ENCODE data around the gene VPS41. TPM values are rescaled to one million over a fixed set of nuclear protein-coding genes. Genes with fewer than 3 reads are reported as not detected.

Gene VPS41
- total RNA-seq, 1 donor from 2014 or later: 56.2 TPM

- Histone ChIP-seq H3K27me3 (ENCODE audit: control insufficient read depth, insufficient read depth, low read length) (no peaks in the 10 kb centered on the region), H3K36me3 (ENCODE audit: control insufficient read depth, insufficient read depth, low read length) (no peaks in the 10 kb centered on the region), H3K4me3 (ENCODE audit: low read depth, low read length) (no peak overlapping the region)
- no peak for DNase-seq (ENCODE audit: low read depth)
- no peak for TF ChIP-seq CTCF (IDR thresholded peaks at IDR 0.05; ENCODE audit: insufficient read depth, low read length, poor library complexity, severe bottlenecking)
These were observed 11.7 kb upstream of the VPS41 start for GRCh38 chr7:38920731-38921130.

GRCh38 chr7:38916396-38916795 lies 7.4 kb upstream of the VPS41 start:
- no peak for TF ChIP-seq CTCF (IDR thresholded peaks at IDR 0.05; ENCODE audit: insufficient read depth, low read length, poor library complexity, severe bottlenecking)
- Histone ChIP-seq H3K36me3 (ENCODE audit: control insufficient read depth, insufficient read depth, low read length) (no peaks in the 10 kb centered on the region), H3K27me3 (ENCODE audit: control insufficient read depth, insufficient read depth, low read length) (no peaks in the 10 kb centered on the region), H3K4me3 (ENCODE audit: low read depth, low read length) (no peak overlapping the region)
- DNase-seq (ENCODE audit: low read depth): no peak

GRCh38 chr7:38909870-38910269 lies 879 bp upstream of the VPS41 start:
- no peaks in the 10 kb centered on the region for H3K36me3 ChIP-seq (ENCODE audit: control insufficient read depth, insufficient read depth, low read length)
- peak; percentile 6 for TF ChIP-seq CTCF (IDR thresholded peaks at IDR 0.05; ENCODE audit: insufficient read depth, low read length, poor library complexity, severe bottlenecking)
- H3K27me3 ChIP-seq (ENCODE audit: control insufficient read depth, insufficient read depth, low read length): no peaks in the 10 kb centered on the region
- DNase-seq (ENCODE audit: low read depth): no peak
- no peak overlapping the region for H3K4me3 ChIP-seq (ENCODE audit: low read depth, low read length)

GRCh38 chr7:38907766-38908165 lies 1.2 kb downstream of the VPS41 start:
- Histone ChIP-seq H3K4me3 (ENCODE audit: low read depth, low read length) (no peak overlapping the region), H3K27me3 (ENCODE audit: control insufficient read depth, insufficient read depth, low read length) (no peaks in the 10 kb centered on the region), H3K36me3 (ENCODE audit: control insufficient read depth, insufficient read depth, low read length) (no peaks in the 10 kb centered on the region)
- TF ChIP-seq CTCF (IDR thresholded peaks at IDR 0.05; ENCODE audit: insufficient read depth, low read length, poor library complexity, severe bottlenecking): no peak
- DNase-seq (ENCODE audit: low read depth): no peak

GRCh38 chr7:38907066-38907465 lies 1.9 kb downstream of the VPS41 start:
- no peak overlapping the region for H3K4me3 ChIP-seq (ENCODE audit: low read depth, low read length)
- TF ChIP-seq CTCF (IDR thresholded peaks at IDR 0.05; ENCODE audit: insufficient read depth, low read length, poor library complexity, severe bottlenecking): no peak
- no peaks in the 10 kb centered on the region for H3K27me3 ChIP-seq (ENCODE audit: control insufficient read depth, insufficient read depth, low read length)
- no peaks in the 10 kb centered on the region for H3K36me3 ChIP-seq (ENCODE audit: control insufficient read depth, insufficient read depth, low read length)
- DNase-seq (ENCODE audit: low read depth): no peak

GRCh38 chr7:38905056-38905759 lies 3.8 kb downstream of the VPS41 start:
- H3K36me3 ChIP-seq (ENCODE audit: control insufficient read depth, insufficient read depth, low read length): no peaks in the 10 kb centered on the region
- DNase-seq (ENCODE audit: low read depth): no peak
- H3K4me3 ChIP-seq (ENCODE audit: low read depth, low read length): no peak overlapping the region
- no peak for TF ChIP-seq CTCF (IDR thresholded peaks at IDR 0.05; ENCODE audit: insufficient read depth, low read length, poor library complexity, severe bottlenecking)
- H3K27me3 ChIP-seq (ENCODE audit: control insufficient read depth, insufficient read depth, low read length): no peaks in the 10 kb centered on the region
